Activated effector memory CD4-positive, alpha-beta T cell treated with Interleukin-2 at 50 U/mL for 16 hours (primary cell): ENCODE measurements around the gene CEP104.

Experiments
- DNase-seq: peaks from one replicate; pipeline ENCODE4 v3.0.0-alpha.2; 2020

CEP104 gene

DNA sequence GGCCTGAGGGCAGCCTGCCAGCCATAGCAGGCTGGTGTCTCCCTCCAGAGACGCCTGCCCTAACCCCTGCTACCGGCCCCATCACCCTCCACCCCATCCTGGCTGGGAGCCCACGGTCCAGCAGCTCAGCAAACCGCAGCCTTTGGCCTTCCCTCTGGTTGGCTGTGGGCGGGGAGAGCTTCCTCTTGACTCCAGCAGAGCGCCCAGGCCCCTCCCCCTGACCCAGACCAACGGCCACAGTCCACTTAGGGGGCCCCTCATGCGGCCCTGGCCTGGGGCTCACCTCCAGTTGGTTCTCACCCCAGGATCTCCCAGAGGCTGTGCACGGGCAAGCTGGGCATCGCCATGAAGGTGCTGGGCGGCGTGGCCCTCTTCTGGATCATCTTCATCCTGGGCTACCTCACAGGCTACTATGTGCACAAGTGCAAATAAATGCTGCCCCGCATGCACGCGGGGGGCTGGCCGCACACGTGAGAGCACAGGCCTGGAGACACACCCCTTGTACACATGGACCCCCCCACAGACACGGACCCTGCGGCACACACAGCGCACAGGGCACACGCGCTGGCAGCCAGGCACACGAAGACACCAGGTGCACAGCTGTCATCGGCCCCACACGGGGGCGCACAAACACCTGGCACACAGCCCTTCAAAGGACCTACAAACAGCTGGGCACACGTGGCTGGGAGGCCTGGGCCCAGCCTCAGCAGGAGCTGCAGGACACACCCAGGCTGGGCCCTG is 81.4 kb downstream of the CEP104 start:
- DNase-seq: peak; percentile 42

DNA sequence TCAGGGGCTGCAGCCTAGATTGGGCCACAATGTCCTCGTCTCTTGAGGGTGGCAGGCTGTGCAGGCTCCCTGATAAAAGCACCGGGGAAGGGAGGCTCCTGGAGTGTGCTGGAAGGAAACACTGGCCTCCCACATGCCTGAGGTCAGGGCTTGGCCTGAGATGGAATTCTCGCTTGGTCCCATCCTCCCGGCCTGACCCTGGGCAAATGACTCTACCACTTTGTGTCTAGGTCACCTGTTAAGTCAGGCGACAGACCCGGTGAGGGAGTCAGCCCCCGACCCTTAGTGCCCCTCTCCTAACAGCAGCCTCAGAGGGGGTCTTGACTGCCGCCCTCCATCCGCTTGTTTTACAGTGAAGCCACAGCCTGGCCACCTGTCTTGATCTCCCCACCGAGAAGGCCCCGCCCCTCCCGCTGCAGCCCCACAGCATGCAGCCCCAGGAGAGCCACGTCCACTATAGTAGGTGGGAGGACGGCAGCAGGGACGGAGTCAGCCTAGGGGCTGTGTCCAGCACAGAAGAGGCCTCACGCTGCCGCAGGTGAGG is 82.0 kb downstream of the CEP104 start:
- no peak for DNase-seq

- DNase-seq: no peak
These were observed 82.6 kb downstream of the CEP104 start for GRCh38 chr1:3774276-3774945.

- no peak for DNase-seq
These were observed 83.3 kb downstream of the CEP104 start for GRCh38 chr1:3773572-3774275.

- DNase-seq: no peak
These were observed 84.1 kb downstream of the CEP104 start, which contains the start of gene SMIM1 for GRCh38 chr1:3772715-3773571. TSS of gene SMIM1 (plus strand) at chr1:3772749. CDS start at chr1:3775374, 2,625 bp downstream.

GRCh38 chr1:3772027-3772714 is 84.8 kb downstream of the CEP104 start:
- DNase-seq: peak; percentile 84

DNA sequence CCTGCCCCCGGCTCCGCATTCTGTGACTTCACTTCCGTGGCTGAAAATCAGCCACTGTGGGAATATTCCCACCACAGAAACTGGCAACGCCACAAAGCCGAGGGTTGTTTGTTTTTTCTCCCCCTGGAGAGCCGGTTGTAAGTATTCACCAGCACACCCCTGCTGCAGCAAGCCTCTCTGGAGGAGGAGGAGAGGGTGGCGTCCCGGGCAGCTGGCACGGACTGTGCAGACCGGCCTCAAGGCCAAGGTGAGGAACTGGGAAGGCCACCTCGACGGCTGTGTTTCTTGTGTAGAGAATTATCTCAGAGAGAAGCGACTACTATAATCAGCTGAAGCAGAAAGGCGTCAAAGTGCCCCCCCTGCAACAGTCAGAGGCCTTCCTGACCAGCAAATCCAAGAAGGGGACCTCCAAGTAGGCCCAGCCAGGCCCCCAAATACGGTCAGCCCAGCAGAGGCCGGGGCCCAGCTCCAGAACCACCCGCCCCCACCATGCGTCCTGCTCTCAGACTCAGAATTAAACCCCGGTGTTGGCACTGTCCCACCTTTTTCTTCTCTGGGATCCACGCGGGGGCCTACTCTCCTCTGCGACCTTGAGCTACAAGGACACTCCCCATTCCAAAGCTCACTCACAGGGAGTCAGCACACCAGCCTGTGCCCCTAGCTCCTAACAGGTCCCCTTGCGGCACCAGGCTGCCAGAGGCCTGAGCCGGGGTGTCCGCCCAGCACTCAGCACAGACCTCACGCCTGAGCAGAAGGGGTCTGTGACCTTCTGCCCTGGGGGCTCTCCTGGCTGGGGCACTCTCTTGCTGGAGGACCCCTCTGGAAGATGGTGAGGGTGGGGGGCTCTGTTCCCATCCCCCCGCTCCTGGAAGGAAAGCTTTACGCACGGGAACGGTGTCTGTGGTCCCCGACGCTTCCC is 85.6 kb downstream of the CEP104 start:
- DNase-seq: no peak

GRCh38 chr1:3770047-3770765 is 86.8 kb downstream of the CEP104 start:
- no peak for DNase-seq

GRCh38 chr1:3768811-3769390 is 88.1 kb downstream of the CEP104 start:
- no peak for DNase-seq

GRCh38 chr1:3767328-3767925 is 89.6 kb downstream of the CEP104 start:
- no peak for DNase-seq

GRCh38 chr1:3763351-3764125 is 93.5 kb downstream of the CEP104 start:
- DNase-seq: no peak

DNA sequence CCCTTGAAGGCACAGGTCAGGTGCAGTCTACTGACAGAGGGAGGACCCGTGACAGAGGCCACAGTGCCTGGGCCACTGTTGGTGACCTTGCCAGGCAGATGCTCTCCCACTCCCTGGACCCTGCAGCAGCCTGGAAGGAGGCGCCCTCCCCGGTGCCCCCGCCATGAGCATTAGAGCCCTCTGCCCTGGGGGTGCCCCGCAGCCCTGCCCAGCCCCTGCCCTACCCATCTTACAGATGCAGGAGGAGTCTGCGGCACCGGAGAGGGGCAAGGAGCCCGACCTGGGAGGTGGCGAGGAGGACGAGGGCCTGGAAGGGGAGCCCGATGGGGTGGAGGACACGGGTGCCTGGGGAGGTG is 94.2 kb downstream of the CEP104 start:
- DNase-seq: no peak

DNA sequence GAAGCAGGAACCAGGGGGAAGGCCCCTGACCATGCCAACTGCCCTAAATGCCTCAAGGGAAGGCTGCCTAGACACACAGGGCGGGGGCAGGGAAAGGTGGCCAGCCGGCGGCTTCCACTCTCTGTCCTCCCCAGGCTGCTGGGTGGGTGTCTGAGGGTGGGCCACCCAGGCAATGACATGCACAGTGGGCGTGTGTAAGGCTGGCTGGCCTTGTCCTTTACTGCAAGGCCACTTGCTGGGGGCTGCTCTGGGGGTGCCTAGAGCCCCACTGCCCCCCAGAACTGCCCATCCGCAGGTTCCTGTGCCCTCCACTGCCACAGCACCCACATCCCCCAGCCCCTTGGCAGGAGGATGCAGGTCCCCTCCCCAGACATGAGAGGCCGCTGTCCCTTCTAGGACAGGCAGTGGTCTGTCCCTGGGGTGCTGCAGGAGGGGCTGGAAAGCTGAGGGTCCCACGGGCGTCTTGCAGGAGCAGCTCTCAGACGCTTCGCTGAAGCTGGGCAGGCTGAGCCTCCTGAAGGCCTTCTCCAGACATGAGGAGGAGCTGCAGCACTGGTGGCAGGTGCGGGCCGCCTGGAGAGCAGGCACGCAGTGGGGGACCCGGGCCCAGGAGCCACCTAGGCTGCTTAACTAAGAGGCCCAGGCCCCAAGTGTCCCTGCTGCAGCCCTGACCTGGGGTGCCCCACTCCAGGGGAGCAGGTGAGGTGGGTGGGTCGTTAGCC is 94.7 kb downstream of the CEP104 start:
- no peak for DNase-seq
